Loucy (cell line): ENCODE results near the gene PTPN2.

Source experiments
- H2AFZ ChIP-seq: fragments of 200-600 bp; sonication (generic); 2 replicates; pipeline ENCODE4 v1.6.0; 2016; ENCODE audit warnings: antibody characterized with exemption, mild to moderate bottlenecking, low read length, moderate library complexity
- H3F3A ChIP-seq: fragments of 200-600 bp; 2 replicates; pipeline ENCODE4 v1.6.0; 2016; ENCODE audit warnings: antibody characterized with exemption, low read depth, mild to moderate bottlenecking
- H3K27me3 ChIP-seq: fragments of 200-600 bp; sonication (generic); 2 replicates; pipeline ENCODE4 v1.6.1; 2014; ENCODE audit warnings: low read length, mild to moderate bottlenecking; ENCODE audit not compliant: insufficient read depth, poor library complexity, severe bottlenecking
- H3K36me3 ChIP-seq: fragments of 200-600 bp; sonication (generic); 2 replicates; pipeline ENCODE4 v1.6.1; 2016; ENCODE audit warnings: low read length; ENCODE audit not compliant: insufficient read depth
- H3K4me1 ChIP-seq: fragments of 200-600 bp; sonication (generic); 2 replicates; pipeline ENCODE4 v1.5.1; 2014; ENCODE audit warnings: low read length, mild to moderate bottlenecking; ENCODE audit not compliant: insufficient read depth, poor library complexity, severe bottlenecking
- H3K4me2 ChIP-seq: fragments of 200-600 bp; sonication (generic); 2 replicates; pipeline ENCODE4 v1.6.0; 2014; ENCODE audit warnings: antibody characterized with exemption, low read length, low read depth, mild to moderate bottlenecking; ENCODE audit not compliant: poor library complexity, severe bottlenecking
- H3K4me3 ChIP-seq: fragments of 200-600 bp; sonication (generic); 2 replicates; pipeline ENCODE4 v1.5.1; 2014; ENCODE audit warnings: low read length, mild to moderate bottlenecking, mixed read lengths; ENCODE audit not compliant: poor library complexity, severe bottlenecking
- H3K79me2 ChIP-seq: fragments of 200-600 bp; sonication (generic); 2 replicates; pipeline ENCODE4 v1.6.1; 2014; ENCODE audit warnings: low read length; ENCODE audit not compliant: insufficient read depth
- H3K9ac ChIP-seq: fragments of 200-600 bp; sonication (generic); 2 replicates; pipeline ENCODE4 v1.6.0; 2014; ENCODE audit warnings: mild to moderate bottlenecking, low read depth, low read length, moderate library complexity; ENCODE audit not compliant: poor library complexity, severe bottlenecking
- H3K9me2 ChIP-seq: fragments of 200-600 bp; sonication (generic); replicated peaks from 2 replicates; pipeline ENCODE4 v1.6.1; 2016; ENCODE audit warnings: low read depth, low read length, mixed read lengths
- H3K9me3 ChIP-seq: fragments of 200-600 bp; sonication (generic); 2 replicates; pipeline ENCODE4 v1.6.1; 2014; ENCODE audit warnings: mild to moderate bottlenecking, antibody characterized with exemption, low read length, low read depth; ENCODE audit not compliant: insufficient read depth
- H4K20me1 ChIP-seq: fragments of 200-600 bp; sonication (generic); 2 replicates; pipeline ENCODE4 v1.6.0; 2014; ENCODE audit warnings: antibody characterized with exemption, low read length, mild to moderate bottlenecking; ENCODE audit not compliant: insufficient read depth, poor library complexity, severe bottlenecking
- EZH2phosphoT487 ChIP-seq: fragments of 200-600 bp; IDR thresholded peaks from 2 replicates; pipeline ENCODE4 v1.6.1; 2018; ENCODE audit warnings: antibody characterized with exemption, mild to moderate bottlenecking, moderate library complexity, borderline replicate concordance
- TF ChIP-seq, protein P1 (sequence below): fragments of 200-600 bp; sonication (generic); conservative IDR thresholded peaks from 2 replicates; pipeline ENCODE4 v1.5.1; 2014; ENCODE audit warnings: mild to moderate bottlenecking, antibody characterized with exemption, low read length

The PTPN2 gene

DNA sequence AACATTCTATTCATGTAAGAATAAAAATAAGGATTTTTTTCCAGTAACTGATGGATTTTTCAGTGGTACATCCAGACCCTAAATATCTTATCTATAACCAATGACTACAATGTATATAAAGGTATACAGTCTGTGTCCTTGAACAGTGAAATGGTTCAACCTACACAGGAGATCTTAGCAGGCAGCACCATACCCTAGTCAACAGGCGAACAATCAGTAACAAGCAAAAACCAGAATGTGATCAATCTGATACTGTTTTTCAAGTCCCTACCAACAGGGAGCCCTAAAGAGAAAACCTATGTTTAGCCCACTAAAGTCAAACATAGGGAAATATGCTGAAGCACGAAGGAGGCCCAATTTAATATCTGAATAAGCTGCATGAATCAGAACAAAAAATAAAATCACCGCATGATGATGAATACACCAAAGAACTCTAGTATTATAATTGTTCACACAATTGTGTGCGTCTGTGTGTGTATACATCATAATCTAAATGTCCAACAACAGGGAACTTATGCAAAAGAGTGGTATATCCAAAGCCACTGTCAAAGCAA lies 26.0 kb downstream of the PTPN2 start:
- peaks cover 30% of the 10 kb centered on the region for H3K4me1 ChIP-seq
- peaks cover 4% of the 10 kb centered on the region; the same call in 1 of the 2 replicates for H3F3A ChIP-seq
- no peak overlapping the region for H3K9ac ChIP-seq
- no peak for TF ChIP-seq EZH2phosphoT487
- TF ChIP-seq, protein P1, sequence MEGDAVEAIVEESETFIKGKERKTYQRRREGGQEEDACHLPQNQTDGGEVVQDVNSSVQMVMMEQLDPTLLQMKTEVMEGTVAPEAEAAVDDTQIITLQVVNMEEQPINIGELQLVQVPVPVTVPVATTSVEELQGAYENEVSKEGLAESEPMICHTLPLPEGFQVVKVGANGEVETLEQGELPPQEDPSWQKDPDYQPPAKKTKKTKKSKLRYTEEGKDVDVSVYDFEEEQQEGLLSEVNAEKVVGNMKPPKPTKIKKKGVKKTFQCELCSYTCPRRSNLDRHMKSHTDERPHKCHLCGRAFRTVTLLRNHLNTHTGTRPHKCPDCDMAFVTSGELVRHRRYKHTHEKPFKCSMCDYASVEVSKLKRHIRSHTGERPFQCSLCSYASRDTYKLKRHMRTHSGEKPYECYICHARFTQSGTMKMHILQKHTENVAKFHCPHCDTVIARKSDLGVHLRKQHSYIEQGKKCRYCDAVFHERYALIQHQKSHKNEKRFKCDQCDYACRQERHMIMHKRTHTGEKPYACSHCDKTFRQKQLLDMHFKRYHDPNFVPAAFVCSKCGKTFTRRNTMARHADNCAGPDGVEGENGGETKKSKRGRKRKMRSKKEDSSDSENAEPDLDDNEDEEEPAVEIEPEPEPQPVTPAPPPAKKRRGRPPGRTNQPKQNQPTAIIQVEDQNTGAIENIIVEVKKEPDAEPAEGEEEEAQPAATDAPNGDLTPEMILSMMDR = no peak
- H3K9me2 ChIP-seq = no peaks in the 10 kb centered on the region
- no peaks in the 10 kb centered on the region for H3K27me3 ChIP-seq
- H3K4me2 ChIP-seq = peak overlapping the region; percentile 41
- H3K4me3 ChIP-seq = peak overlapping the region; percentile 25
- H4K20me1 ChIP-seq = peaks cover 4% of the 10 kb centered on the region
- H2AFZ ChIP-seq = no peak overlapping the region
- no peaks in the 10 kb centered on the region for H3K9me3 ChIP-seq
- peaks cover 52% of the 10 kb centered on the region for H3K79me2 ChIP-seq
- peaks cover 16% of the 10 kb centered on the region; the same call in 1 of the 2 replicates for H3K36me3 ChIP-seq

DNA sequence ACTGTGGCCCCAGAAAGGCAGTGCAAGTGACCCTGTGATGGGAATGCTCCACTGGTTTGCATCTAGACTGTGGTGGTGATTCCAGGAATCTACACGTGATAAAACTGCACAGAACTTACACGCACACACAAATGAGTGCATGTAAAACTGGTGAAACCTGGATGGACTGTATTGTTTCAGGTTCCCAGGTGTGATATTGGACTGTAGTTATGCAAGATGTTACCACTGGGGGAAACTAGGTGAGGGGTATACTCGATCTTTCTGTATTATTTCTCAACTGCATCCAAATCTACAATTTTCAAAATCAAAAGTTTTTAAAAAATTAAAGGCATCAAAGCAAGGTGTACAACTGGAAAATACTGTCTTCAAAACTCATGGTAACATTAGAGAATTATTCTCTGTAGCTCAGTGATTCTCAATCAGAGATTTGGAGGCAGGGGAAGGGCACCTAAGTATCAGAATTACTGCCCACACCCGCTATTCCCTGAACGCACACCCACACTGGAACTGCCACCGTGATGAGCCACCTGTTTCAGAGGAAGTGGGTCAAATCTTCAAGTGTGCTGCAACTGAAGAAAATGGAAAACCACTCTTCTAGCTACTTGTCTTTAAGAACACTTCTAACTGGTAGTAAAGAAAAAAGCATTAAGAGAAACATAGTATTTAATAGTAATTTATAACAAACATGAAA lies 26.7 kb downstream of the PTPN2 start:
- Histone ChIP-seq H3K4me3 (peak overlapping the region; percentile 25), H3K9me3 (no peaks in the 10 kb centered on the region), H3K9ac (no peak overlapping the region), H3K36me3 (peaks cover 16% of the 10 kb centered on the region; the same call in 1 of the 2 replicates), H3K4me2 (peak overlapping the region; percentile 41), H3K79me2 (peaks cover 45% of the 10 kb centered on the region), H3F3A (peaks cover 4% of the 10 kb centered on the region; the same call in 1 of the 2 replicates), H3K9me2 (no peaks in the 10 kb centered on the region), H3K27me3 (no peaks in the 10 kb centered on the region), H2AFZ (no peak overlapping the region), H4K20me1 (peaks cover 4% of the 10 kb centered on the region), H3K4me1 (peaks cover 27% of the 10 kb centered on the region)
- TF ChIP-seq, protein P1 = no peak
- TF ChIP-seq EZH2phosphoT487 = no peak

DNA sequence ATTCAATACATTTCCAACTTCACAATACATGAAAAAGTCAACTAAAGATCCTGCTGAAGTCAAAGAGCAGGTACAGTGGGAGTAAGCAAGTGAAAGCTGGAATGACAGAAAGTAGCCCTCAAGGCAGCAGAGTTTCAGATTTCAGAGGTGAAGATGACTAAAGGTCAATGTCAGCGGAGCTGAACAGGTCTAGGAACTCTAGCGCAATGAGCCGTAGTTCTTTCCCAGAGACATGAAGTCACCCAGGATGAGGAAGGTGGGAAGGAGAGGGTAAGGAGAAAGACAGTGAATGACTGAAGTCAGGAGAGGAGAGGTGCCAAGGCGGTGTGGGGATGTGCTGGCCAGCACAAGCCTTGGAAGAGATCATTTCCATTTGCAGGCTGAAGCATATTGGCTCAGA lies 28.1 kb downstream of the PTPN2 start:
- no peaks in the 10 kb centered on the region for H3K27me3 ChIP-seq
- no peak overlapping the region for H2AFZ ChIP-seq
- H3K9me2 ChIP-seq = no peaks in the 10 kb centered on the region
- H3K4me1 ChIP-seq = peaks cover 26% of the 10 kb centered on the region
- H3F3A ChIP-seq = peaks cover 4% of the 10 kb centered on the region; the same call in 1 of the 2 replicates
- no peak overlapping the region for H3K4me2 ChIP-seq
- H3K36me3 ChIP-seq = peaks cover 16% of the 10 kb centered on the region; the same call in 1 of the 2 replicates
- H3K79me2 ChIP-seq = peaks cover 30% of the 10 kb centered on the region
- H3K4me3 ChIP-seq = no peak overlapping the region
- no peaks in the 10 kb centered on the region for H4K20me1 ChIP-seq
- no peaks in the 10 kb centered on the region for H3K9me3 ChIP-seq
- H3K9ac ChIP-seq = no peak overlapping the region
- TF ChIP-seq EZH2phosphoT487 = no peak
- TF ChIP-seq, protein P1 = no peak
